ENCODE results near the gene ZNF205. TPM values are rescaled to one million over a fixed set of nuclear protein-coding genes. Genes with fewer than 3 reads are reported as not detected.

The ZNF205 gene
- total RNA-seq, 1 donor from 2014 or later, result 25.1 TPM

DNA sequence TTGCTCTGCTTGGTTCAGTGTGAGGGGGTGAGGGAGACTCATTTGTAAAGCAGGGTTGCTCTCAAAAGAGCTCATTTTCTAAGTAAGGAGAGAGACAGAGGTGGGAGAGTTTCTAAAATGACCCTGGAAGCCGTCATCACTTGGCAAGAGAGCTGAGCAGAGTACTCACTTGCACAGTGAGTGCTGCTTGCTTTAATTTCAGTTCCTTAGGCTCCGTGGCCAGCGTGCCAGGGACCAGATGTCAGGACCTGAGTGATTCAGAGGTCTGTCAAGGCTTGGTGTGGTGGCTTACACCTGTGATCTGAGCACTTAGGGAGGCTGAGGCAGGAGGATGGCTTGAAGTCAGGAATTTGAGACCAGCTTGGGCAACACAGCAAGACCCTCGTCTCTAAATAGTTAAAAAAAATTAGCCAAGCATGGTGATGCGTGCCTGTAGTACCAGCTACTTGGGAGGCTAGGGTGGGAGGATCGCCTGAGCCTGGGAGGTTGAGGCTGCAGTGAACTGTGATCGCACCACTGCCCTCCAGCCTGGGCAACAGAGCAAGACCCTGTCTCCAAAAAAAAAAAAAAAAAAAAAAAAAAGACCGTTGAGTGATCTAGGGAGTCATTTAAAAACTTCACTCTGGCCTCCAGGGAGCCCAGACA lies 10.7 kb downstream of the ZNF205 start:
- Histone ChIP-seq H3K27me3 (ENCODE audit: control insufficient read depth, insufficient read depth, low read length) (no peaks in the 10 kb centered on the region), H3K36me3 (ENCODE audit: control insufficient read depth, insufficient read depth, low read length) (peaks cover 3% of the 10 kb centered on the region), H3K4me3 (ENCODE audit: low read depth, low read length) (no peak overlapping the region)
- DNase-seq (ENCODE audit: low read depth), result no peak
- TF ChIP-seq, protein P1, sequence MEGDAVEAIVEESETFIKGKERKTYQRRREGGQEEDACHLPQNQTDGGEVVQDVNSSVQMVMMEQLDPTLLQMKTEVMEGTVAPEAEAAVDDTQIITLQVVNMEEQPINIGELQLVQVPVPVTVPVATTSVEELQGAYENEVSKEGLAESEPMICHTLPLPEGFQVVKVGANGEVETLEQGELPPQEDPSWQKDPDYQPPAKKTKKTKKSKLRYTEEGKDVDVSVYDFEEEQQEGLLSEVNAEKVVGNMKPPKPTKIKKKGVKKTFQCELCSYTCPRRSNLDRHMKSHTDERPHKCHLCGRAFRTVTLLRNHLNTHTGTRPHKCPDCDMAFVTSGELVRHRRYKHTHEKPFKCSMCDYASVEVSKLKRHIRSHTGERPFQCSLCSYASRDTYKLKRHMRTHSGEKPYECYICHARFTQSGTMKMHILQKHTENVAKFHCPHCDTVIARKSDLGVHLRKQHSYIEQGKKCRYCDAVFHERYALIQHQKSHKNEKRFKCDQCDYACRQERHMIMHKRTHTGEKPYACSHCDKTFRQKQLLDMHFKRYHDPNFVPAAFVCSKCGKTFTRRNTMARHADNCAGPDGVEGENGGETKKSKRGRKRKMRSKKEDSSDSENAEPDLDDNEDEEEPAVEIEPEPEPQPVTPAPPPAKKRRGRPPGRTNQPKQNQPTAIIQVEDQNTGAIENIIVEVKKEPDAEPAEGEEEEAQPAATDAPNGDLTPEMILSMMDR (IDR thresholded peaks at IDR 0.05; ENCODE audit: insufficient read depth, low read length, poor library complexity, severe bottlenecking), result no peak

DNA sequence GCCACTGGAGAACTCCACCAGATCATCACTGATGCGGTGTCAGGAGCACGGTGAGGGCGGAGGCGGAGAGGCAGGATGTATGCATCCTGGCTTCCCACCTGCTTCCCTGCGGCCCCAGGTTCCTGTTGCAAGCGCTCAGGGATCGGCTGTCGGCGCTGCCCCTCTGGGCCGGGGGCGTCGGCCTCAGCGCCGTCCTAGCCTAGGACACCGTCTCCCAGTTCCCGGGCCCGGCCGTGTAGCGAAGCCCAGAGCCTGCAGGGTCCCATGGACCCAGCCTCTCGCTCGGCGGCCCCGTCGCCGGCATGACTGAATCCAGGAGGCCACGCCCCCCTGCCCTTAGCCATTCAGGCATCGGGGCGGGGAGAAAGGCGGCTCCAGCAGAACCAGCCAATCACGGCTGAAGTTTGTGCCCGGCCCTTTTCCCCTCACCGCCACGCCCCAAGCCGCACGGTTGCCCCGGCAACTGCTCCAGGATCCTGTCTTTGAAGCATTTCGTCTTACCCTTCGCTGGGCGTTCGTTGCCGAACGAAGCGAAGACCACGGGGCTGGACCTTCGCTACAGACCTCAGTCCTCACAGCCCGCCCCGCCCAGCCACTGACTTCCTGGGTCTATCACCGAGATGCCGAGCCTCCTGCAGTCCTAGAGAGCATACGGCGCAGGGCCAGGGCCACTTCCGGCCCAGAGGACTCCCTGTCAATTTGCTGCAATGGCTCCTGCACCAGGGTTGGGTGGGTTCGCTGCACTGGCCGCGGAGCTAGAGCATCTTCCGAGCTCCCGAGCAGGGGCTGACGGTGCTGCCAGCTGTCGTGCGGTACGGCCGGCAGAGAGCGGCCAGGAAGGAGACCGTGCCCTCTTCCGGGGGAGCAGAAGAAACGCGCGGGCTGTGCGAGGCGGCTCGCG lies 11.8 kb downstream of the ZNF205 start:
- Histone ChIP-seq H3K4me3 (ENCODE audit: low read depth, low read length) (peak overlapping the region; percentile 82), H3K27me3 (ENCODE audit: control insufficient read depth, insufficient read depth, low read length) (no peaks in the 10 kb centered on the region), H3K36me3 (ENCODE audit: control insufficient read depth, insufficient read depth, low read length) (peaks cover 3% of the 10 kb centered on the region)
- DNase-seq (ENCODE audit: low read depth), result peak; percentile 66
- TF ChIP-seq, protein P1 (IDR thresholded peaks at IDR 0.05; ENCODE audit: insufficient read depth, low read length, poor library complexity, severe bottlenecking), result peak; percentile 36

DNA sequence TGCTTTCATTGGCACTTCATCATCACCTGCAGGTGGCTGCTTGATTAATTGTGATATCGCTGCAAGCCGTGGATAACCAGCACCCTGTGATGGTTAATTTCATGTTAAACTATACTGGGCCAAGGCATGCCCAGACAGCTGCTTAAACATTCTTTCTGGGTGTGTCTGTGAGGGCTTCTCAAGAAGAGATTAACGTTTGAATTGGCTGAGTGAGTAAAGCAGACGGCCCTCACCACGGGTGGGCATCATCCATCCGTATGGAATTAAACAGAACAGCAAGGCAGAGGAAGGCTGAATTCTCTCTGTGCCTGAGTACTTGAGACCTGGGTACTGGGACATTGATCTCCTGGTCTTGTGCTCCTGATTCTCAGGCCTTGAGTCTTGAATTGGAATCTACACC lies 15.4 kb downstream of the ZNF205 start:
- no peaks in the 10 kb centered on the region for H3K27me3 ChIP-seq (ENCODE audit: control insufficient read depth, insufficient read depth, low read length)

DNA sequence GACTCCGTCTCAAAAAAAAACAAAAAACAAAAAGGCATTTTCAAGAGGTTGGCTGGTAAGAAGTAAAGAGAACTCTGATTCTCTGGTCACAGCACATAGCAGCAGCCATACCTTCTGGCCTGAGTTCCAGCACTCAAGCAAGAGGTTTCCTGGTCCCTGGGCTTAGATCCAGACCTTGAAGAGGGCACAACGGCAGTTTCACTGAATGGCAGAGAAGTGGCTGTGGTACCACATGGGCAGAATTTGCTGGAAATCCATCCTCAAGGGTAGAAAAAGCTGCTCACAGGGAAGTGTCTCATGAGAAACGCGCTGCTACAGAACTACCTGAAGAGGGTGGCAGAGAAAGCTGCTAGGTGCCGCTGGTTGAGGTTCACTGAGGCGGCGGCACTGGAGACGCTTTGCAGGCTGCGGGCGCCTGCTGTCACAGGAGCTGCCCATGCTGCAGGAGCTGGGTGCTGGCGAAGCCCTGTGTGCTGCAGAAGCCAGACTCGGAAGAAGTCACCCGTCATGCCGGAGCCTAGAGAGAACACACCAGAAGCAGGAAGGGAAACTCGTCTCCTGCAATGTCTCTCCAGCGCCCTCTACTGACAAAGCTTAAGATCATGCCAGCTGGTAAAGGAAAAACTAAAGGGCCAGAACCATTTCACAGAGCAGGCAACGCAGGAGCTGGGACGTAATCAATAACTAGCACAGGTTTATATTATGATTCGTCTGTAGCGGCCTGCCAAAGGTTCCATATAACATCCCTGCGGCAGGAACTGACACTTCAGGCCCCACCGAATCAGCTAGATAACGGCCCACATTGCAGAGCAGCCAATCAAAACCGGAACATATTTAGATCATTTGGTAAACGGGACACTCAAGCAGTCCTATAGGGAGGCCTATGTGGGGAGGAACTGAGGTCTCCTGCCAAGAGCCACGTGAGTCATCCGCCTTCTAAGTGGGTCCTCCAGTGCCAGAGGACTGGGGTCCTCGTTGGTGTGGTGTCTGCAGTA lies 17.0 kb downstream of the ZNF205 start:
- TF ChIP-seq, protein P1 (IDR thresholded peaks at IDR 0.05; ENCODE audit: insufficient read depth, low read length, poor library complexity, severe bottlenecking), result peak; percentile 94
- H3K4me3 ChIP-seq (ENCODE audit: low read depth, low read length), result no peak overlapping the region
- H3K27me3 ChIP-seq (ENCODE audit: control insufficient read depth, insufficient read depth, low read length), result no peaks in the 10 kb centered on the region
- no peak for DNase-seq (ENCODE audit: low read depth)
- H3K36me3 ChIP-seq (ENCODE audit: control insufficient read depth, insufficient read depth, low read length), result peaks cover 3% of the 10 kb centered on the region

More for the DNA sequence above, 15.4 kb downstream of the ZNF205 start:
- Histone ChIP-seq H3K4me3 (ENCODE audit: low read depth, low read length) (no peak overlapping the region), H3K36me3 (ENCODE audit: control insufficient read depth, insufficient read depth, low read length) (peaks cover 3% of the 10 kb centered on the region)
- TF ChIP-seq, protein P1 (IDR thresholded peaks at IDR 0.05; ENCODE audit: insufficient read depth, low read length, poor library complexity, severe bottlenecking), result no peak
- no peak for DNase-seq (ENCODE audit: low read depth)

DNA sequence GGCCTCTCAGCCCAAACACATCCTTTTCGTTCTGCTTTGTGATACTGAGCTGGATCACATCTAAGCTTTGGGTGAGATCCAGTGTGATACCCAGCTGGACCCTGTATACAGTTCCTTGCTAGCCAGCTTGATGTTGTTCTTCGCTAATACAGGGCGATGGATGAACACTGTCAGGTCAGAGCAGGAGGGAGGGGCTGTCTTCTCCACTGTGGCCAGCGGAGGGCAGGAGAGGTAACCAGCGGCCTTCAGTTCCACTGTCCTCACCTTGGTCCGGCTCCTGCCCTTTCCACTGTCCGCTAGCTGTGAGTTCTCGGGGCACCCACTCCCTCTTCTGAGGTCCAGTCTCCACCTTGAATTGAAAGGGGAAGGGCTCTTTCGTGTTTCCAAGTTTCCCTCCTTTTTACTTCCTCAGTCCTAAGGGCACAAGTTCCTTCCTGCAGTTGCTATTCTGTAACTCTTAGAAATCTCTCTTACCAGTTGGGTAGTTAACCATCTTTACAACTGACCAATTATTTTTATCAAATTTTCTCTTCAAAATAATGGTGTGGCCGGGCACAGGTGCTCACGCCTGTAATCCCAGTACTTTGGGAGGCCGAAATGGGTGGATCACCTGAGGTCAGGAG lies 19.5 kb downstream of the ZNF205 start:
- Histone ChIP-seq H3K27me3 (ENCODE audit: control insufficient read depth, insufficient read depth, low read length) (no peaks in the 10 kb centered on the region), H3K4me3 (ENCODE audit: low read depth, low read length) (no peak overlapping the region), H3K36me3 (ENCODE audit: control insufficient read depth, insufficient read depth, low read length) (peaks cover 3% of the 10 kb centered on the region)
- no peak for DNase-seq (ENCODE audit: low read depth)
- TF ChIP-seq, protein P1 (IDR thresholded peaks at IDR 0.05; ENCODE audit: insufficient read depth, low read length, poor library complexity, severe bottlenecking), result peak; percentile 86

All from kidney epithelial cell (primary cell).